Stimulated activated naive CD8-positive, alpha-beta T cell treated with anti-CD3 and anti-CD28 coated beads, Interleukin-15, Interleukin-2, amounts not matched to agents 100 U/mL and 50 U/mL, for 24 hours (primary cell): ENCODE measurements around the gene PTBP2.
"Not testable (repeated sequence)": the region's sequence is repeated elsewhere in the genome, so short reads cannot be mapped to it uniquely, and the experiment has no call there.

Source experiments
- ATAC-seq: fragments of 150-1000 bp; cut with Tn5 transposase; one replicate; pipeline ENCODE4 v1.10.0; 2021
- DNase-seq: peaks from one replicate; pipeline ENCODE4 v3.0.0; 2021

Gene PTBP2

GRCh38 chr1:96741335-96741734 lies 19.8 kb downstream of the PTBP2 start:
- ATAC-seq = no peak

GRCh38 chr1:96746440-96747420 lies 25.1 kb downstream of the PTBP2 start:
- ATAC-seq (no peak), DNase-seq (no peak)

More at GRCh38 chr1:96741335-96741734, 19.8 kb downstream of the PTBP2 start:
- DNase-seq = no peak

- ATAC-seq = no peak
Measured at GRCh38 chr1:96747565-96747964, 26.0 kb downstream of the PTBP2 start.

GRCh38 chr1:96748078-96748477 lies 26.5 kb downstream of the PTBP2 start:
- DNase-seq = no peak
- ATAC-seq = no peak

More at GRCh38 chr1:96747565-96747964, 26.0 kb downstream of the PTBP2 start:
- no peak for DNase-seq

GRCh38 chr1:96749618-96750017 lies 28.0 kb downstream of the PTBP2 start:
- DNase-seq (no peak), ATAC-seq (no peak)

- DNase-seq = no peak
- no peak for ATAC-seq
Measured at GRCh38 chr1:96752394-96752793, 30.8 kb downstream of the PTBP2 start.

GRCh38 chr1:96756789-96757188 lies 35.2 kb downstream of the PTBP2 start:
- no peak for ATAC-seq
- DNase-seq = no peak

- ATAC-seq, DNase-seq: not testable (repeated sequence)
Measured at GRCh38 chr1:96762586-96762985, 41.0 kb downstream of the PTBP2 start.

- ATAC-seq (no peak), DNase-seq (no peak)
Measured at GRCh38 chr1:96763514-96763913, 41.9 kb downstream of the PTBP2 start.

GRCh38 chr1:96764469-96764868 lies 42.9 kb downstream of the PTBP2 start:
- no peak for ATAC-seq
- no peak for DNase-seq

GRCh38 chr1:96771847-96772246 lies 50.3 kb downstream of the PTBP2 start:
- no peak for ATAC-seq
- DNase-seq = no peak

GRCh38 chr1:96772349-96772748 lies 50.8 kb downstream of the PTBP2 start:
- DNase-seq (no peak), ATAC-seq (no peak)

GRCh38 chr1:96772972-96773371 lies 51.4 kb downstream of the PTBP2 start:
- no peak for ATAC-seq
- DNase-seq = no peak

- ATAC-seq = no peak
- DNase-seq = no peak
Measured at GRCh38 chr1:96782206-96782605, 60.6 kb downstream of the PTBP2 start.

GRCh38 chr1:96782856-96783255 lies 61.3 kb downstream of the PTBP2 start:
- ATAC-seq (no peak), DNase-seq (no peak)

GRCh38 chr1:96790599-96790998 lies 69.0 kb downstream of the PTBP2 start:
- ATAC-seq = no peak
- no peak for DNase-seq

GRCh38 chr1:96792220-96792619 lies 70.6 kb downstream of the PTBP2 start:
- no peak for DNase-seq
- no peak for ATAC-seq

GRCh38 chr1:96801696-96802095 lies 80.1 kb downstream of the PTBP2 start:
- not testable (repeated sequence) for ATAC-seq, DNase-seq

- DNase-seq (no peak), ATAC-seq (no peak)
Measured at GRCh38 chr1:96804648-96805047, 83.1 kb downstream of the PTBP2 start.

- DNase-seq (no peak), ATAC-seq (no peak)
Measured at GRCh38 chr1:96808191-96808590, 86.6 kb downstream of the PTBP2 start.

GRCh38 chr1:96815914-96816313 lies 94.3 kb downstream of the PTBP2 start:
- no peak for ATAC-seq

GRCh38 chr1:96820107-96820506 lies 98.5 kb downstream of the PTBP2 start:
- no peak for ATAC-seq
- no peak for DNase-seq

More at GRCh38 chr1:96815914-96816313, 94.3 kb downstream of the PTBP2 start:
- DNase-seq = no peak

GRCh38 chr1:96820671-96821070 lies 99.1 kb downstream of the PTBP2 start:
- ATAC-seq (no peak), DNase-seq (no peak)

- ATAC-seq = no peak
Measured at GRCh38 chr1:96825231-96825630, 103.6 kb downstream of the PTBP2 start.

More at GRCh38 chr1:96825231-96825630, 103.6 kb downstream of the PTBP2 start:
- no peak for DNase-seq
